GM06990 (cell line): ENCODE results near the gene USP28.

Experiments used
- DNase-seq: peaks from one replicate; pipeline ENCODE4 v3.0.0-alpha.2; 2011; ENCODE audit not compliant: insufficient read length; ENCODE audit errors: extremely low read depth
- H3K27me3 ChIP-seq: replicated peaks from 2 replicates; pipeline ENCODE4 v1.6.0; 2011; ENCODE audit warnings: low read length; ENCODE audit not compliant: control insufficient read depth, insufficient read depth
- H3K36me3 ChIP-seq: 2 replicates; pipeline ENCODE4 v1.5.1; 2011; ENCODE audit warnings: low read length; ENCODE audit not compliant: control insufficient read depth, insufficient read depth
- H3K4me3 ChIP-seq: replicated peaks from 2 replicates; pipeline ENCODE4 v1.5.1; 2011; ENCODE audit warnings: low read depth, mild to moderate bottlenecking, control low read depth, low read length
- CTCF ChIP-seq: IDR thresholded peaks from 2 replicates; pipeline ENCODE4 v1.5.1; 2011; ENCODE audit warnings: low read length, control low read depth, mild to moderate bottlenecking, inconsistent platforms; ENCODE audit not compliant: insufficient read depth, poor library complexity, severe bottlenecking

USP28 gene

GRCh38 chr11:113906516-113906915, 31.1 kb upstream of the USP28 start:
- Histone ChIP-seq H3K27me3 (no peaks in the 10 kb centered on the region; the same call in 1 of the 2 replicates), H3K4me3 (no peak overlapping the region), H3K36me3 (no peaks in the 10 kb centered on the region)
- no peak for TF ChIP-seq CTCF
- DNase-seq = no peak

- no peaks in the 10 kb centered on the region; the same call in 1 of the 2 replicates for H3K27me3 ChIP-seq
- no peak for DNase-seq
- H3K36me3 ChIP-seq = no peaks in the 10 kb centered on the region
- peak; percentile 19 for TF ChIP-seq CTCF
- H3K4me3 ChIP-seq = no peak overlapping the region
These were observed 30.7 kb upstream of the USP28 start for GRCh38 chr11:113906038-113906437.

- Histone ChIP-seq H3K27me3 (no peaks in the 10 kb centered on the region; the same call in 1 of the 2 replicates), H3K36me3 (no peaks in the 10 kb centered on the region), H3K4me3 (no peak within 1 kb of the TSS)
- DNase-seq = no peak
- no peak for TF ChIP-seq CTCF
These were observed 29.2 kb upstream of the USP28 start, which contains the start of gene HTR3B for GRCh38 chr11:113904379-113905101. TSS of gene HTR3B (plus strand) at chr11:113904796. CDS start at chr11:113904934, 138 bp downstream.

- no peak for TF ChIP-seq CTCF
- H3K4me3 ChIP-seq = no peak overlapping the region
- no peaks in the 10 kb centered on the region for H3K36me3 ChIP-seq
- DNase-seq = no peak
- no peaks in the 10 kb centered on the region for H3K27me3 ChIP-seq
These were observed 25.8 kb upstream of the USP28 start for GRCh38 chr11:113901141-113901540.

- TF ChIP-seq CTCF = peak; percentile 75
- no peak for DNase-seq
- Histone ChIP-seq H3K4me3 (no peak overlapping the region), H3K36me3 (no peaks in the 10 kb centered on the region), H3K27me3 (no peaks in the 10 kb centered on the region)
These were observed 20.9 kb upstream of the USP28 start for GRCh38 chr11:113896156-113896879.
